IMR-90 (cell line): ENCODE measurements around the gene MYO1D. TPM values are rescaled to one million over a fixed set of nuclear protein-coding genes. Genes with fewer than 3 reads are reported as not detected.

ENCODE experiments used
- ATAC-seq: fragments of 200-7000 bp; cut with Tn5 transposase; 2 replicates; pipeline ENCODE4 v1.9.1; 2020; ENCODE audit warnings: low read depth, mild to moderate bottlenecking, moderate library complexity
- BruUV-seq: library from RNA; stranded (reverse); fragments of 400-500 nt; replicated peaks from 2 replicates; lab custom pipeline; 2021; lab: Mats Ljungman, UMichigan
- CTCF ChIA-PET: fragments of 300-600 bp; formaldehyde crosslinking; extraction: SDS; loops from one replicate; lab custom pipeline; 2021; ENCODE audit warnings: antibody characterized with exemption; lab: Yijun Ruan, JAX
- POLR2A ChIA-PET: fragments of 300-600 bp; sonication (Branson Sonifier 250); formaldehyde crosslinking; loops from one replicate; lab custom pipeline; 2022; ENCODE audit warnings: antibody characterized with exemption; ENCODE audit not compliant: unreplicated experiment; lab: Charles Lee
- DNase-seq: peaks from one replicate; pipeline ENCODE4 v3.0.0; 2013
- H2AFZ ChIP-seq: replicated peaks from 2 replicates; pipeline ENCODE3; 2013; ENCODE audit warnings: low read length, mild to moderate bottlenecking; ENCODE audit not compliant: poor library complexity
- H2AK5ac ChIP-seq: 2 replicates; pipeline ENCODE4 v1.6.1; 2013; ENCODE audit warnings: low read depth, low read length, inconsistent platforms
- H2AK9ac ChIP-seq: replicated peaks from 2 replicates; pipeline ENCODE3; 2013; ENCODE audit warnings: mild to moderate bottlenecking, low read depth, low read length, moderate library complexity; ENCODE audit not compliant: poor library complexity
- H2BK120ac ChIP-seq: 2 replicates; pipeline ENCODE4 v1.6.1; 2013; ENCODE audit warnings: low read depth, low read length, inconsistent platforms
- H2BK15ac ChIP-seq: 3 replicates; pipeline ENCODE4 v1.6.1; 2013; ENCODE audit warnings: low read depth, low read length, inconsistent platforms
- H2BK20ac ChIP-seq: 2 replicates; pipeline ENCODE4 v1.6.1; 2013; ENCODE audit warnings: low read depth, mild to moderate bottlenecking, inconsistent platforms, low read length, moderate library complexity
- H2BK5ac ChIP-seq: 2 replicates; pipeline ENCODE4 v1.6.1; 2013; ENCODE audit warnings: mild to moderate bottlenecking, low read depth, low read length, inconsistent platforms; ENCODE audit not compliant: poor library complexity, severe bottlenecking
- H3K14ac ChIP-seq: replicated peaks from 2 replicates; pipeline ENCODE4 v1.6.1; 2013; ENCODE audit warnings: low read depth, low read length, inconsistent platforms
- H3K18ac ChIP-seq: 2 replicates; pipeline ENCODE4 v1.6.1; 2013; ENCODE audit warnings: low read depth, low read length, control low read depth
- H3K23ac ChIP-seq: 2 replicates; pipeline ENCODE4 v1.6.1; 2013; ENCODE audit warnings: low read depth, low read length, inconsistent platforms
- H3K27ac ChIP-seq: 2 replicates; pipeline ENCODE4 v1.5.1; 2013; ENCODE audit warnings: mild to moderate bottlenecking, control low read depth, low read length; ENCODE audit not compliant: insufficient read depth
- H3K27me3 ChIP-seq: 2 replicates; pipeline ENCODE4 v1.6.1; 2013; ENCODE audit warnings: low read length; ENCODE audit not compliant: control insufficient read depth, insufficient read depth
- H3K36me3 ChIP-seq: 2 replicates; pipeline ENCODE4 v1.6.1; 2013; ENCODE audit warnings: low read length, mixed read lengths; ENCODE audit not compliant: control insufficient read depth, insufficient read depth
- H3K4ac ChIP-seq: 2 replicates; pipeline ENCODE4 v1.6.1; 2013; ENCODE audit warnings: low read depth, low read length, inconsistent platforms
- H3K4me1 ChIP-seq: 2 replicates; pipeline ENCODE4 v1.6.1; 2013; ENCODE audit warnings: low read length, mixed read lengths; ENCODE audit not compliant: control insufficient read depth, insufficient read depth
- H3K4me2 ChIP-seq: 2 replicates; pipeline ENCODE4 v1.6.1; 2013; ENCODE audit warnings: low read depth, mild to moderate bottlenecking, control low read depth, low read length, moderate library complexity
- H3K4me3 ChIP-seq: 2 replicates; pipeline ENCODE4 v1.5.1; 2013; ENCODE audit warnings: low read depth, mild to moderate bottlenecking, control low read depth, low read length, moderate library complexity; ENCODE audit not compliant: insufficient read depth
- H3K56ac ChIP-seq: 2 replicates; pipeline ENCODE4 v1.6.1; 2013; ENCODE audit warnings: low read length, inconsistent platforms; ENCODE audit not compliant: insufficient read depth; ENCODE audit errors: extremely low read depth
- H3K79me1 ChIP-seq, 2 experiments: 2 replicates each; pipeline ENCODE4 v1.6.1; 2013; ENCODE audit warnings: low read length in 2 of 2, inconsistent platforms in 1 of 2, low read depth in 1 of 2
- H3K9ac ChIP-seq: 2 replicates; pipeline ENCODE4 v1.6.1; 2013; ENCODE audit warnings: low read depth, low read length, control low read depth
- H3K9me1 ChIP-seq: 2 replicates; pipeline ENCODE4 v1.6.1; 2013; ENCODE audit warnings: low read length, inconsistent platforms; ENCODE audit not compliant: insufficient read depth
- H3K9me3 ChIP-seq: 2 replicates; pipeline ENCODE4 v1.6.1; 2013; ENCODE audit warnings: low read length; ENCODE audit not compliant: control insufficient read depth, insufficient read depth
- H4K20me1 ChIP-seq: 2 replicates; pipeline ENCODE4 v1.6.1; 2013; ENCODE audit warnings: low read length, inconsistent platforms; ENCODE audit not compliant: insufficient read depth
- H4K5ac ChIP-seq: 2 replicates; pipeline ENCODE4 v1.6.1; 2013; ENCODE audit warnings: mild to moderate bottlenecking, low read depth, low read length, control low read depth
- H4K8ac ChIP-seq, 2 experiments: 2 replicates each; pipeline ENCODE4 v1.6.1; 2013; ENCODE audit warnings: low read depth in 2 of 2, low read length in 2 of 2, control low read depth in 1 of 2, inconsistent platforms in 1 of 2
- H4K91ac ChIP-seq: 2 replicates; pipeline ENCODE4 v1.6.1; 2013; ENCODE audit warnings: low read depth, low read length, inconsistent platforms; ENCODE audit not compliant: insufficient read depth
- BHLHE40 ChIP-seq: fragments of 150-350 bp; IDR thresholded peaks from 2 replicates; pipeline ENCODE4 v1.6.1; 2016; ENCODE audit warnings: mild to moderate bottlenecking, low read depth, low read length
- CHD1 ChIP-seq: IDR thresholded peaks from 2 replicates; pipeline ENCODE4 v1.6.1; 2012; ENCODE audit warnings: low read depth, low read length, improper control_type of control experiment
- CTCF ChIP-seq: conservative IDR thresholded peaks from 2 replicates; pipeline ENCODE4 v1.5.1; 2012; ENCODE audit warnings: mild to moderate bottlenecking, low read depth, low read length, improper control_type of control experiment
- ELK1 ChIP-seq: fragments of 150-350 bp; IDR thresholded peaks from 2 replicates; pipeline ENCODE4 v1.6.1; 2016; ENCODE audit warnings: low read depth, mild to moderate bottlenecking, low read length, moderate library complexity, borderline replicate concordance
- FOS ChIP-seq: fragments of 150-350 bp; IDR thresholded peaks from 2 replicates; pipeline ENCODE4 v1.6.1; 2016; ENCODE audit warnings: low read depth, low read length
- MAFK ChIP-seq: IDR thresholded peaks from 2 replicates; pipeline ENCODE4 v1.6.1; 2012; ENCODE audit warnings: low read depth, low read length, improper control_type of control experiment
- MXI1 ChIP-seq: IDR thresholded peaks from 2 replicates; pipeline ENCODE4 v1.6.1; 2012; ENCODE audit warnings: low read depth, mild to moderate bottlenecking, low read length, moderate library complexity, borderline replicate concordance
- NFE2L2 ChIP-seq: fragments of 150-350 bp; IDR thresholded peaks from 2 replicates; pipeline ENCODE4 v1.6.1; 2016; ENCODE audit warnings: low read depth, mild to moderate bottlenecking, low read length
- POLR2A ChIP-seq: IDR thresholded peaks from 2 replicates; pipeline ENCODE4 v1.6.1; 2012; ENCODE audit warnings: mild to moderate bottlenecking, low read depth, low read length
- RAD21 ChIP-seq: IDR thresholded peaks from 2 replicates; pipeline ENCODE4 v1.6.1; 2012; ENCODE audit warnings: low read length, improper control_type of control experiment
- RCOR1 ChIP-seq: IDR thresholded peaks from 2 replicates; pipeline ENCODE4 v1.6.1; 2012; ENCODE audit warnings: mild to moderate bottlenecking, low read length, improper control_type of control experiment; ENCODE audit not compliant: insufficient replicate concordance
- RFX5 ChIP-seq: IDR thresholded peaks from 2 replicates; pipeline ENCODE4 v1.8.0; 2012; ENCODE audit warnings: low read depth, mild to moderate bottlenecking, low read length, moderate library complexity
- SMC3 ChIP-seq: fragments of 150-350 bp; IDR thresholded peaks from 2 replicates; pipeline ENCODE4 v1.6.1; 2016; ENCODE audit warnings: low read depth, mild to moderate bottlenecking, antibody characterized with exemption, low read length, moderate library complexity
- dilution Hi-C: fragments of 300-500 bp; cut with HindIII; formaldehyde crosslinking; loops from one replicate; pipeline ENCODE4 v1.14.3; 2018; ENCODE audit warnings: low sequenced_read_pairs; ENCODE audit not compliant: unreplicated experiment
- in situ Hi-C: fragments of 300-500 bp; cut with MboI; formaldehyde crosslinking; loops from 3 replicates; pipeline ENCODE4 v1.14.3; 2019; ENCODE audit warnings: low sequenced_read_pairs, inconsistent platforms, mixed read lengths
- intact Hi-C: fragments of 100-400 bp; cut with micrococcal nuclease; formaldehyde crosslinking; loops from 2 replicates; pipeline ENCODE4 v1.10.0; 2022
- polyA plus RNA-seq, 3 experiments: library from polyadenylated mRNA; depleted of rRNA; stranded (reverse); fragments of >200 nt; gene quantifications; 2 replicates each; pipeline ENCODE4 v1.2.3, GENCODE V29; 2012; ENCODE audit warnings: low replicate concordance in 1 of 3
- total RNA-seq: library from RNA; depleted of rRNA; stranded (reverse); fragments of >200 nt; gene quantifications from 2 replicates; pipeline ENCODE4 v1.2.3, GENCODE V29; 2012
- TF ChIP-seq, protein P1 (sequence below): fragments of 150-350 bp; IDR thresholded peaks from 2 replicates; pipeline ENCODE4 v1.6.1; 2017; ENCODE audit warnings: mild to moderate bottlenecking, antibody characterized with exemption, low read length, low read depth

Gene MYO1D
- total and polyA plus RNA-seq, 2 of the 4 experiments (the other 2 are of a cell fraction), result 0.63 to 0.90 TPM

DNA sequence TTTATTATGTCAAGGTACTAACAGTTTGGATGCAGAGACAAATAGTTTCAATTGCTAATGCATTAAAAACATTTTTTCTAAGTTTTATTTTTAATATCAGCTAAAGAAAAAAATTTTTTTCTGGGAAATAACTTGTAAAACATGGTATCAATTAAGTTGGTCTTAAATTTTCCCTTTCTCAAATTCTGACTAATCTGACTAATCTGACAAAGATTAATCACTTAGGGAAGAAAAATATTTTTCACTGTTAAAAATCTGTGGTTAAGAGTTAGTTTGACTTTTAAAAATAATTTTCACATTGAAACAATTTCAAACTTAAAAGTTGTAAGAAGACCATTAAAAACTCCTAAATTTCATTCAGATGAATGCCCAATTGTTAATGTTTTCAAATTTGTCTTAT is 74.6 kb downstream of the MYO1D start:
- Histone ChIP-seq H3K9ac (no peak overlapping the region), H3K27me3 (no peaks in the 10 kb centered on the region), H2BK5ac (no peak overlapping the region), H4K8ac (no peak overlapping the region), H3K4me1 (no peaks in the 10 kb centered on the region), H3K18ac (no peak overlapping the region), H3K79me1 (no peaks in the 10 kb centered on the region), H4K5ac (no peak overlapping the region), H3K9me3 (no peaks in the 10 kb centered on the region), H2AK9ac (no peak overlapping the region), H4K91ac (no peak overlapping the region), H3K14ac (no peak overlapping the region), H3K4me3 (no peak overlapping the region), H3K36me3 (no peaks in the 10 kb centered on the region), H3K23ac (no peak overlapping the region), H2BK120ac (no peak overlapping the region), H2BK20ac (no peak overlapping the region), H3K4ac (no peak overlapping the region), H3K4me2 (no peak overlapping the region), H3K56ac (no peak overlapping the region), H2AK5ac (no peak overlapping the region), H4K20me1 (no peaks in the 10 kb centered on the region), H2BK15ac (no peak overlapping the region), H2AFZ (no peak overlapping the region), H3K27ac (no peak overlapping the region), H3K9me1 (no peaks in the 10 kb centered on the region)
- dilution Hi-C loops (no loop called here), in situ Hi-C loops (no loop called here), intact Hi-C loops (no loop called here)
- ChIA-PET POLR2A (no interaction called here), CTCF (interaction anchor here (0.6 kb wide), 1 partner anchor 77 kb away, joined by 5 read pairs; no protein-coding TSS in a partner anchor)
- TF ChIP-seq FOS (no peak), RCOR1 (no peak), BHLHE40 (no peak), MXI1 (no peak), NFE2L2 (no peak), MAFK (no peak), RFX5 (no peak), CHD1 (no peak), ELK1 (no peak), POLR2A (no peak), CTCF (no peak), SMC3 (no peak), RAD21 (no peak)
- TF ChIP-seq, protein P1, sequence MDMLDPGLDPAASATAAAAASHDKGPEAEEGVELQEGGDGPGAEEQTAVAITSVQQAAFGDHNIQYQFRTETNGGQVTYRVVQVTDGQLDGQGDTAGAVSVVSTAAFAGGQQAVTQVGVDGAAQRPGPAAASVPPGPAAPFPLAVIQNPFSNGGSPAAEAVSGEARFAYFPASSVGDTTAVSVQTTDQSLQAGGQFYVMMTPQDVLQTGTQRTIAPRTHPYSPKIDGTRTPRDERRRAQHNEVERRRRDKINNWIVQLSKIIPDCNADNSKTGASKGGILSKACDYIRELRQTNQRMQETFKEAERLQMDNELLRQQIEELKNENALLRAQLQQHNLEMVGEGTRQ, result no peak
- ATAC-seq, result no peak
- BruUV-seq, result no TSS peak
- DNase-seq, result no peak
